ENCODE results near the gene HTR1B.

HTR1B gene

GRCh38 chr6:77425671-77426070, 37.6 kb downstream of the HTR1B start:
- TF ChIP-seq MAX (IDR thresholded peaks at IDR 0.05; ENCODE audit: low read depth, low read length) (no peak), CTCF (IDR thresholded peaks at IDR 0.05; ENCODE audit: low read depth, low read length) (no peak), POLR2A (IDR thresholded peaks at IDR 0.05; ENCODE audit: extremely low read depth, insufficient read length) (no peak), MYC (IDR thresholded peaks at IDR 0.05; ENCODE audit: low read depth, low read length) (no peak)
- DNase-seq (ENCODE audit: low read depth) = no peak

GRCh38 chr6:77425216-77425615, 38.1 kb downstream of the HTR1B start:
- no peak overlapping the region for H3K4me3 ChIP-seq (ENCODE audit: low read depth, low read length)
- TF ChIP-seq MAX (IDR thresholded peaks at IDR 0.05; ENCODE audit: low read depth, low read length) (no peak), CTCF (IDR thresholded peaks at IDR 0.05; ENCODE audit: low read depth, low read length) (no peak)
- DNase-seq (ENCODE audit: low read depth) = no peak

More at GRCh38 chr6:77425671-77426070, 37.6 kb downstream of the HTR1B start:
- H3K4me3 ChIP-seq (ENCODE audit: low read depth, low read length) = no peak overlapping the region

- no peak for TF ChIP-seq MYC (IDR thresholded peaks at IDR 0.05; ENCODE audit: low read depth, low read length)
- no peak for TF ChIP-seq MAX (IDR thresholded peaks at IDR 0.05; ENCODE audit: low read depth, low read length)
- no peak for TF ChIP-seq POLR2A (IDR thresholded peaks at IDR 0.05; ENCODE audit: extremely low read depth, insufficient read length)
- TF ChIP-seq CTCF (IDR thresholded peaks at IDR 0.05; ENCODE audit: low read depth, low read length) = no peak
- H3K4me3 ChIP-seq (ENCODE audit: low read depth, low read length) = no peak overlapping the region
- DNase-seq (ENCODE audit: low read depth) = no peak
These were observed 38.5 kb downstream of the HTR1B start for GRCh38 chr6:77424761-77425160.

GRCh38 chr6:77416839-77417238, 46.5 kb downstream of the HTR1B start:
- no peak overlapping the region for H3K4me3 ChIP-seq (ENCODE audit: low read depth, low read length)
- TF ChIP-seq MYC (IDR thresholded peaks at IDR 0.05; ENCODE audit: low read depth, low read length) (no peak), MAX (IDR thresholded peaks at IDR 0.05; ENCODE audit: low read depth, low read length) (no peak), POLR2A (IDR thresholded peaks at IDR 0.05; ENCODE audit: extremely low read depth, insufficient read length) (no peak), CTCF (IDR thresholded peaks at IDR 0.05; ENCODE audit: low read depth, low read length) (no peak)
- DNase-seq (ENCODE audit: low read depth) = no peak

- TF ChIP-seq MAX (IDR thresholded peaks at IDR 0.05; ENCODE audit: low read depth, low read length) = no peak
- no peak for TF ChIP-seq CTCF (IDR thresholded peaks at IDR 0.05; ENCODE audit: low read depth, low read length)
- TF ChIP-seq POLR2A (IDR thresholded peaks at IDR 0.05; ENCODE audit: extremely low read depth, insufficient read length) = no peak
- no peak for TF ChIP-seq MYC (IDR thresholded peaks at IDR 0.05; ENCODE audit: low read depth, low read length)
- H3K4me3 ChIP-seq (ENCODE audit: low read depth, low read length) = no peak overlapping the region
- DNase-seq (ENCODE audit: low read depth) = no peak
These were observed 47.6 kb downstream of the HTR1B start for GRCh38 chr6:77415706-77416105.
